GM12891 (cell line): ENCODE results near the gene COL4A2.

ENCODE experiments used
- PAX5 ChIP-seq: IDR thresholded peaks from 2 replicates; pipeline ENCODE4 v1.6.1; 2011; ENCODE audit warnings: low read length, moderate library complexity, mild to moderate bottlenecking; ENCODE audit not compliant: insufficient read depth, severe bottlenecking
- POLR2A ChIP-seq: IDR thresholded peaks from 2 replicates; pipeline ENCODE4 v1.6.1; 2011; ENCODE audit warnings: low read depth, low read length, control low read depth
- POLR2AphosphoS5 ChIP-seq: IDR thresholded peaks from 2 replicates; pipeline ENCODE4 v1.6.1; 2011; ENCODE audit warnings: low read depth, low read length, control low read depth
- SPI1 ChIP-seq: IDR thresholded peaks from 2 replicates; pipeline ENCODE4 v1.6.1; 2011; ENCODE audit warnings: low read depth, low read length, control low read depth
- TAF1 ChIP-seq: IDR thresholded peaks from 2 replicates; pipeline ENCODE4 v1.6.1; 2011; ENCODE audit warnings: low read depth, low read length, control low read depth

DNA sequence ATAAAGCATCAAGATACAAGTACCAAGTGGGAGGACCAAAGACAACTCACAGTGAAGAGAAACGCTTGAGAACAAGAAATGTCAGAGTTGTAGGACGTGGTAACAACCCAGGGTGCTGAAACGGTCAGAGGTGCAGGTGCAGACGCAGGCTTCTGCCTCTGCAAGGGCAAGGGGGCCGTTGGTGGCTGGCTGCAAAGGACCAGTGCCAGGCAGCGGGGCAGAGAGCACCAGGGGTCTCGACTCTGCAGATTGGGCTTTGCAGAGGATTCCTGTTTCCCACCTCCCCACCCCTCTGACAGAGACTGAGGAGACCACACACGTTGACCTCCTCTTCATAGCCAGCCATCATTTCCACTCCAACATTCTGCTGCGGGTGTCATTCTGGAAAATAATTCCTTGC lies 216.1 kb downstream of the COL4A2 start:
- TF ChIP-seq POLR2A (no peak), TAF1 (no peak), PAX5 (no peak), SPI1 (no peak), POLR2AphosphoS5 (no peak)
